Measurements from ENCODE around the gene PRKCA.
A peak's percentile ranks its signal among the peaks of the same experiment; 100 is the strongest.
"Not testable (repeated sequence)": the region's sequence is repeated elsewhere in the genome, so short reads cannot be mapped to it uniquely, and the experiment has no call there.

Gene PRKCA

DNA sequence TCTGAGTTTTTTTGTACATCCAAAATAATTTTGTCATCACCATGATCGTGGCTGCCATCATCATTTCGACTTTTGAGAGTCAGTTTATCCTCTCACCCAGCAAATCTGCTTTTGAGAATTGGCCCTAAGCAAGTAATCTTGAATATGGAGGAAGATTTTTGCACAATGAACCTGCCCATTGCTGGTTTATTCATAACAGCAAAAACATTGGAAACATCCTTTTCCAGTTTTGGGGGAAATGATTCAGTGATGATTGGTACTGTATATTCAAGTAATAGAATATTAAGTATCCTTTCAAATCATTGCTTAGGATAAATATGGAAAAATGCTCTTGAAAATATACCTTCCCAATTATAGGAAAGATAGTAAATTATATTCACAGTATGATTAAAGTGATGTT, 53.1 kb downstream of the PRKCA start:
- no peak for DNase-seq

DNA sequence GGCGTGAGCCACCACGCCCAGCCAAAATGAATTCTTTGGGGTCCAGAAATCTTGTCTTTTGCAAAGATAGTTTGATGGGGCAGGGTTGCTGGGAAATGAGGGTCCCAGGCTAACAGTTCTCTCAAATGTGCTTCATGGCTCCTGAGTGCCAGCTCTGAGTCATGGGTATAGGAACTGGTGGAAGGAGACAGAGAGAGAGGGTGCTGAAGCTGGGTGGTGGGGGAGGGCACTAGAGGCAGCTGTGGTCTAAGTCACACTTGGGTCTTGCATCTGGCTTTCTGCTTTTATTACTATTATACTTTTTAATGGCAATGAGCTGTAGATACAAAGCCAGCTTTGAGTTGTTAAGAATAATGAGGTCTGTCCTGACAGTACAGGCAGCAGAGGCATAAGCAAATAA, 54.6 kb downstream of the PRKCA start:
- no peak for DNase-seq

DNA sequence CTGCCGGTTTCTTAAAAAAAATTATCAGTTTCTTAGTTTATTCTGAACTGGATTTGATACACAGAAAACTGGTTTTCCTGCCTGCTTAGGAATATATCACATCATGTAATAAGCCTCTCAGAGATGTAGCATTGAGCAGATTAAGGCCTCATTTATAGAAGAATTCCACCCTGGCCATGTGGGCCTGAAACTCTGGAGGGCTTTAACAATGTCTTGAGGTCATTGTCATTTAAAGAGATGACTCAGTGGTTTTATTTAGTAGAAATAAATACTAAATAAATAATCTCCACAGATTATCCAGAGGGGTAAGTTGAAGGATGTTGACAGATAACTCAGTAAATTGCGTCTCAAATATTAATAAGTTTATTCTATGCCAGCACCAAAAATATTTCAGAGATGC, 56.9 kb downstream of the PRKCA start:
- no peak for DNase-seq

DNA sequence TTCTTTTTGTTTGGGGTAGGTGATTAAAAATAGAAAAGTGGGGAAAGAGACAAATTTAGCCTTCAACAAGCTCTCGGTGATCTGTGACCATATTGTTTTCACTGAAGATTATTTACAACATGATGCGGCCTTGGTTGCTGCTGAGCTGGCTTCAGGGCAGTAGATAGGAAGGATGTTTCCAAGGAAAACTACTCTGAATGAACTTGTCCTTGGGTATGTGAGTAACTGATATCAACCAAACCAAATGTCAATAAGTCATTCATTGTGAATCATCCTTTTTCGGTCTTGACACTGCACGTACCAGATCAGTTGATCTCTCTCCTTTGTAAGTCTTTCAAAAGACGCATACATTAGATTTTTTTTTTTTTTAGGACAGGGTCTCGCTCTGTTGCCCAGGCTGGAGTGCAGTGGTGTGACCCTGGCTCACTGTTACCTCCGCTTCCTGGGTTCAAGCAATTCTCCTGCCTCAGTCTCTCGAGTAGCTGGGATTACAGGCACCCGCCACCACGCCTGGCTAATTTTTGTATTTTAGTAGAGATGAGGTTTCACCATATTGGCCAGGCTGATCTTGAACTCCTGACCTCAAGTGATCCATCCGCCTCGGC, 58.6 kb downstream of the PRKCA start:
- DNase-seq: not testable (repeated sequence)

DNA sequence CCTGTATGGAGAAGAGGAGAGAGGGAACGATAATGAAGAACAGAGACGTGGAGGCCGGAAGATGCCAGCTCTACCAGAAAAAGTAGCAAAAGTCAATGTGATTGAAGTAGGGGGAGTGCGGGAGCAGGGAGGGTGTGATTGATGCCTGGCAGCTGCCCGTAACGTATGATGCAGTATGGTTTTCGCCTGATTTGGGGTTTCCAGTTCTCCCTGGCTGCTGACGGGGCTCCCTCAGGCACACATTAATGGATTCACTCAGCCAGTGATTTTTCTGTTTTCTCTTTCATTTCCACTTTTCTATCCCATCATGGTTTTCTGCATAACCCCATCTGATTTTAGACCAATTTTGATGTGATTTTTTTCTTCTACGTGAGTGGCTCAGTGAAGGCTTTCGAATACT, 62.1 kb downstream of the PRKCA start:
- no peak for DNase-seq

DNA sequence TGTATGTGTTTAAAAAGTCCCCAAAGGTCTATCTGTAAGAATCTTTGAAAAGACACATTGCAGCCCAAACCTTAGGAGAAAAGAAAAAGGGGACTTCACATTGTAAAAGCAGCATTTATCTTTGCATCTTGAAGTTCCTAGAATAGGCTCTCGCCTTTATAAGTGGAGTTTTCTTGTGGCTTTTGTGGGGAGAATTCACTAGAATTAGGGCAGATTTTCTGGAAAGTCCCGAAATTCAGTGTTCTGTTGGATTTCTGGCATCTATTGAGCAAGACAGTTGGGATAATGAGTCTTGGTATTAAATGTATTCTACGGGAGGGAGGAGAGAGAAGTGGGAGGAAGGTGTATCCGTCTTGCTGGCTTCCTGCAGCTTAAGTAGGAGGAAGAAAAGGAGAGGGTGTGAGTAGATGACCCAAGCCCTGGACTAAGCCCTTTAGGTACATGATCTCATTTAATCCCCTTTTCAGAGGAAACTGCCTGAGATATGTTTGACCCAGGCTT, 62.6 kb downstream of the PRKCA start:
- no peak for DNase-seq

DNA sequence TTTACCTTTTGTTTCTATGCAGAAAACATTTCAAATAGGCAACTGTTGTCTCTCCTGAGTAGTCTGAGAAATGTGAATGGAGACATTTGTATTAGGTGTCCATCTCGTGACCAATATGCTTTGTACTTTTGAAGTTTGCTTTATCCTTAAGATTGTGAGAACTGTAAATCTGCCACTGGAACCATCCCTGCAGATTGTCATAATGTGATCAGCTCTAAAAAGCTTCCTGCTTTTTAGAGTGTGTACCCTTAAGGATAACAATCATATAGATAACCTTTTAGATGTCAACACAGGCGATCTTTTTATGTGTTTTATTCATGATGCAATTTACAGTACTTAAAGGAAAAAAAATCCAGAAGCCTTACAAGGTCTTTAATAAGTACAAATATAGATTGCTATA, 63.5 kb downstream of the PRKCA start:
- DNase-seq: no peak

DNA sequence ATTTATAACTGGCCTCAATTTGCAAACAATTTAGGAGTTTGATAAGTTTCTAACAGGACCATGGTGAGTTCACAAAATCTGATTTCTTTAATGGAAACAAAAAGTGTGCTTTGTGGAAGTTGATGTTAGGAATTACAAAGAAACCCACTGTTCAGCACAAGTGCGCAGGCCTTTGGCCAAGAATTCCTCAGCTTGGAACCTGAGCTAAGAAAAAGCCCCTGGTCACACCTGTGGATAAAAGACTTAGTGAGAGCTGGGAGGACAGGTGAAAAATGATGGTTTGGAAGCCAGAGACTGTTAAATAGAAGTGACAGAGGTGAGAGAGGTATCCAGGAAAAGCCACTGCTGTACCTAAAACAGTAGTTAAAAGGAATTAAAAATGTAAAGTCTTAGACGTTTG, 64.7 kb downstream of the PRKCA start:
- no peak for DNase-seq

DNA sequence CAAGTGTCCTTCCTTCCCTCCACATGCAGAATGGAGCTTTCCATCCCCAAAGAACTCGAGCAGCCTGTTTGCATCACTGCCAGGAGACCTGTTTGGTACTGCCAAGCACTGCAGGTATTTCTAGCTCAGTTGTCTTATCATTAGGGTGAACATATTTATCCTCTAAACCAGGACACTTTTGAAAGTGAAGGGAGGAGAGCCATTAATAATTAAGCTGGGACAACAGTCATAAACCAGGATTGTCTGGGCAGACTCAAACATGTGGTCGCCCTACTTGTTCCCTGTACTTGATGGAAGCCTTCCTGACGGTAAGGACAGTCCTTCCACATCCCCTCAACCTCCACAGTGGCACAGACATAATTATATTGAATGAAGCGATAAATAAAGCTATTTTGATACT, 67.4 kb downstream of the PRKCA start:
- DNase-seq: no peak

DNA sequence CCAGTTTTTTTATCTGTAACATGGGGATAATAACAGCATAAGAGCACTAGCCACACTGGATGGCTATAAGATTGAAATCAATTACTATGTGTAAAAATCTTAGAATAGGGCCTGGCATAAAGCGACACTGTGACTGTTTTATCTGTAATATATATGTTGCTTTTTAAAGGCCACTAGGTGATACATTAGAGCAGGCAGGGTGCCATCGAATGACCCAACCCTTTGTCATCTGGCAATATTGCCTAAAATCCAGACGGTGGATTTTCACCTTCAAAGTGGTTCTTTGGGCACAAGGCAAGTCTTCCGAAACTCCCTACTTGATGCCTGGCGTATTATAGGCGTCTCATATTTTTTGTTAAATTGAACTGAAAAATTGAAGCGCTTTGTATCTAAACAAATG, 69.1 kb downstream of the PRKCA start:
- no peak for DNase-seq

DNA sequence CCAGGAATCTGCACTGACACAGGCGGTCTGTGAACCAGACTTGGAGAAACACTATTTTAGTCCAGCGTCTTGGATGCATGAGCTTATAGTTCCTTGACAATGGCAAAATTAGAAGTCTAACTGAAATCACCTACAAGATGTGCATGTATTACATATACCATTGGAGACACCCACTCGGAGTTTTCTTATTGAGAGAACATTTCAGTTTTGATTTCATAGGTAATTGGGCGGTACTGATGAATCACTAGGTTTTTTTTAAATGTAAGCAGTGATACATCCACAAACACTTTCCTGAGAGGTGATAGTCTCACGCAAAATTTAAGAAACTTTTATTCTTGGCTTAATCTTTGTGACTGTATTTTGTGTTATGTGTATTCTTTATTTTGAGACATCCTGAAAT, 69.8 kb downstream of the PRKCA start:
- DNase-seq: no peak

DNA sequence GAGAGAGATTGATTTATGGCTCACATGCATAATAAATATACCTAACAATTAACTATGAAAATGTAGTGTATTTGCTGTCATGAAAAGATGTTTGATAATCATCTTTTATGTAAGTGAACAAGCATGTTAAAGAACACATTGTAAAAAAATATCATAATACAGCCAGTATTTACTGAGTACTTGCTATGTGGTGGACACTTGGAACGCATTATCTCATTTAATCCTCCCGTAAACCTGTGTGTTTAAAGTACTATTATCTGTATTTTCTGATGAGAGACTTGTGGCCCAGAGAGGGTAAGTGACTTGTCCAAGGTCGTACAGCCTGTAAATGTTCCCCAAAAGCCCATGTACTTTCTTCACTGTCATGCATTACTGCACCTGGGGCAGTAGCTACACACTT, 70.7 kb downstream of the PRKCA start:
- no peak for DNase-seq

DNA sequence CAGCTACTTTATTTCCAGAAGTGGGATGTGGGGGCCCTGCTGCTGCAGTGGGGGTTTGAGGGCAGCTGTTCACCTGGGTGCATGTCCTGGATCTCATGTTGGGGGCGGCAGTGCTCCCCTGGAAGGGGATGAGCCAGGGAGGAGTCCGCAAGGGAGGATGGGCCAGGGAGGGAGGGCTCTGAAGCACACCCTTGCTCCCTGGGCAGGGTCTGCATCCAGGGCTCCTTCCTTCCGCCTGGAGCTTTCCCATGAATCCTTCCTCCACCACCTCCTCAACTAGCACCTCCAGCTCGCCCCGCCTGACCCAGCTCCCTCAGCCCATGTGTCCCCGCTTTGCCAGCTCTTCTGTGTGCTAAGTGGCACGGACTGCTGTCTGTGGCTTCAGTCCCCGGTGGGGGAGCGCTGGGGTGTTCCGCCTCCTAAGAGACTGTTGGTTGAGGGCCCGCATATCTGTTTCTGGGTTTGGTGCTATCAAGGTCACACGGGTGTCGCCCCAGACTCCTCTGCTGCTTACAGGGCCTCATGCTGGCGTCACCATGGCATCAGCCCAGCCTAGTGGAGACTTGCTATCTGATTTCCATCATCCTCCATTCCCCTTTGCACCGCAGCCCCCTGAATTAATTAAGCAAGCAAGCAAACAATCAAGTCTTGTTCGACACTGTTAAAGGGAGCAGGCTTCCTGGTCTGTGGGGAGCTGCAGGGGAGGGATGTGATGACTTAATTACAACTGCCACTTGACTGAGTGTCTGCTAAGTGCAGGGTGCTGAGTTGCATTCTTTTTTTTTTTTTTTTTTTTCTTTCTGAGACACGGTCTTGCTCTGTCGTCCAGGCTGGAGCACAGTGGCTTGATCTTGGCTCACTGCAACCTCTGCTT, 71.8 kb downstream of the PRKCA start:
- DNase-seq: peak; percentile 72

DNA sequence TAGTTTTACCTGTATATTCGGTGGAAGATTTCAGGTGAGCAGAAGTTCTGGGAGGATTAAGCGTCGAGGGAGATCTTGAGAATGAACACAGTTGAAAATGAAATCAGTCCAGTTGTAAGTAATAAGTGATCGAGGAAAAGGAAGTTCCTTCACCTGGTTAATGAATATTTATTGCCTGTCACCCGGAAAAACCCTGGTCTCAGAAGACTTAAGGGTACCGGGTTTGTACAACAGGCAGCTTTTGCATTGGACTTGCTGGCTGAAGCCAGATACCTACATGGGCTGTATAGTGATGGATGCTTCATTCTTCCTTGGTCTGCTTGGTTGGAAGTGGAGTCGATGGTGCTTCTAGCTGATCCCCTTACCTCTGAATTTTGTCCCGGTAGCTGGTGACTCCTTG, 72.7 kb downstream of the PRKCA start:
- no peak for DNase-seq

DNA sequence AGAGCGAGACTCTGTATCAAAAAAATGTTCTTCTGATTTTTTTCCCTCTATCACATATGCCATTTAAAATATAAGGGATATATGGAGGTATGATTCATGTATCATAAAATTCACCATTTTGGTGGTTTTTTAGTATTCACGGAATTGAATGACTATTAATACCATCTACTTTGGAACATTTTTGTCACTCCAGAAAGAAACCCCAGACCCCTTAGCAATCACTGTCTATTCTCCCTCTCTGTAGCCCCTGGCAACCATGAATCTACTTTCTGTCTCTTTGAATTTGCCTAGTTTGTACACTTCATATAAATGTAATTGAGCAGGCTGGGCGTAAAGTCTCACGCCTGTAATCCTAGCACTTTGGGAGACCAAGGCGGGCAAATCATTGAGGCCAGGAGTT, 75.9 kb downstream of the PRKCA start:
- no peak for DNase-seq

DNA sequence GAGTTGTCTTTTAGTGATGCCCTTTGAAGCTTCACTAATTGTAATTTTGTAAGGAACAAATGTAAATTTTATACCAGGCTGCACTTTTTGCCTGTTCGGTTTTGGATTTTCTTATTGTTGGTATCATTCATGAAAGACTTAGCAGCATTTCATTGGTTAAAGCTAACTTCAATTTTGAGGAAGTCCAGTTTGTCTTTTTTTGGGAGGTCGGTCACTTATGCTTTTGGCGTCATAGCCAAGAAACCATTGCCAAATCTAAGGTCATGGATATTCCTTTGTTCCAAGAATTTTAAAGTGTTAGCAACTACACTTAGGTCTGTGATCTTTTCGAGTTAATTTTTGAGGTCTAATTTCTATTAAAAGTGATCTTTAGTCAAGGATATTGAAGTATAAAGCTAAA, 77.1 kb downstream of the PRKCA start:
- DNase-seq: no peak

DNA sequence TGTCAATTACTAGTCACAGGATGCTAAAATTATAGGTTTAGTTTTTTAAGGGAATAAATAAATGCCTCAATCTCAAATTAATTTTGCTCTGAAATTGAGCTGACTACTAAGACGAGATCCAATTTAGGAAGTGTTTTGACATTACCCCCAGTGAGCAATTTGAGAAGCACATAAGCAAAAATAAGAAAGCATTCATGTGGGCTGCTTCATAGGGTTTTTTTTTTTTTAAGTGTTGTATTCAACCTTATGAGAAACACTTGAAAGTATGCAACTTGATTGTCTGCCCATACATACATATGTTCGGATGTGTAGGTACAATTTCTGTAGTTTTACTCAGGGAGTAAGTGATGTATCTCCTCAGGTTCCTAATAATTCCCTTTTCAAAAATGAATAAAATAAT, 77.6 kb downstream of the PRKCA start:
- DNase-seq: no peak

DNA sequence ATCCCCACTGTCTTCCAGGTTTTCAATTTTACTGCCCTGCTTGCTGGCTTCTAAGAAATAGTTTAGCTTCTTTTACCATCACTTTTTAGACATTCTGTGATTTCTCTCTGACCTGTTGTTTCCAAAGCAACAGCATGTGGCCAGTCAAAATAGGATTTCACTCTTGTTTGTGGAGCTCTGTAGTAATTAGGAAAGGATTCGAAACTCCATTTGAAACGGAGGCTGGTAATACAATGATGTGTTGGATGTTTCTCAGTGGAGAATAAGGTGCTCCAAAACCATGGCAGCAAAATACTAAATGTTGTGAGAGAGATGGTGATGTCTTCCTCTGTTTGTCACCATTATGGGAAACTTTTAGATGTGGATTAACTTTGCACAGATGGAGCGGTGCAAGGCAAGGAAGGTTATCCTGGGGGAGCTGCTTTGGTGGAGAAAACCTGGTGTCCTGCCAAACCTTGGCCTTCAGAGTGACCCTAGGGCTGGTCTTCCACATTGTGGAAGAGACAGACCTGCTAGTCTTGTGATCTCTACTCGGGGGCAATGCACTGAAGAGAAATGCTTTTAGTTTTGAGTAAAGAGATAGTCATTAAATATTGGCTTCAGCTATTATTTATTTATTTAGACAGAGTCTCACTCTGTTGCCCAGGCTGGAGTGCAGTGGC, 79.4 kb downstream of the PRKCA start:
- DNase-seq: no peak

DNA sequence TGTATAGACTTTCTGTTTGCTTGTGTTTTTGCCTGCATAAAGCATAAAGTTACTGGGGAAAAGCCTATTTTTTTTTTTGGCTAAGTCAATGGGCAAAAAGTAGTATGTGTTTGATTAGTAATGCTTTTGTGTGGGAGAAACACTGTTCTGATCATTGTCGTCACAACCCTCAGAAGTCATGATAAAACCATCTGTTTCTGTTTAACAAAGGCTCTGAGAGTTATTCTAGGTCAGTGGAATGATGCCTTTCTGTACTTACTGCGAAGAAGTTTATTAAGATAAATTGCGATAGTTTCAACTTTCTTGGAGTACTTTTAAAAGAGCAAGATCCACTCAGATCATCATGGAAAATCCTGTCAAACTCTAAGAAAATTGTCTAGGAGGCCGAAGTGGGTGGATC, 80.9 kb downstream of the PRKCA start:
- no peak for DNase-seq

DNA sequence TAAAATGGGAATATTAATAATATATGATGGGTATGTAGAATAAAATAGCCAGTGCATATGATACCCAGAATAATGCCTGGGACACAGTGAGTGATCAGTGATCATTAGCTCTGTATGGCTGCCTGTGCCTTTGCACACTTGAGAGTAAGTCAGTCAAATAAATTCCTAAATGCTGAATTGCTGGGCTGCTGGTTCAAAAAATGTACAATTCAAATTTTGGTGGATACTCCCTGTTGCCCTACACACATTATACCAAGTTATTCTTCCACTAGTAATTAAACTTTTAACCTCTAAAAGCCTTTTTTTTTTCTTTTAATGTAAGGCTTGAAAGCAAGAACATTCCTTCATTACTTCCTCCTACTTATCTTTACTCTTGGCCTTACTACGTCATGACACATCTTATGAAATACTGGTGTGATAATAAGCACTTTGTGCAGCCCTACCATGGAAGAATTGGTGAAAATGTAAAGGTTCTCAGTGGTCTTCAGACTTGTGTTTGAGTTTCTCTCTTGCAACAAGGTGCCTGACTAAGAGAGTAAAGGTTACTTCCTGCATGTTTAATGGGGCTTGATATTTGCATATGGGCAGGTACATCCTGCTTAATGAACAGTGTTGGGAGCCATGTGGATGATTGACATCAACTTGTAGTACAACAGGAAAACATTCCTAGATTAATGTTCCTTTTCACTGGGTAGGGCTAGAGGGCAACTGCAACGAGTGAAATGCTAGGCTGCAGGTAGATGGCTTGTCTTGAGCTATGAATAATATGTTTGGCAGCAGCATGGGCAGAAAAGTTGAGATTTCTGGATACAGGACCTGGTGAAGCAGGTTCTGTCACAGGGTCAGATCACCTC, 84.3 kb downstream of the PRKCA start:
- no peak for DNase-seq

DNA sequence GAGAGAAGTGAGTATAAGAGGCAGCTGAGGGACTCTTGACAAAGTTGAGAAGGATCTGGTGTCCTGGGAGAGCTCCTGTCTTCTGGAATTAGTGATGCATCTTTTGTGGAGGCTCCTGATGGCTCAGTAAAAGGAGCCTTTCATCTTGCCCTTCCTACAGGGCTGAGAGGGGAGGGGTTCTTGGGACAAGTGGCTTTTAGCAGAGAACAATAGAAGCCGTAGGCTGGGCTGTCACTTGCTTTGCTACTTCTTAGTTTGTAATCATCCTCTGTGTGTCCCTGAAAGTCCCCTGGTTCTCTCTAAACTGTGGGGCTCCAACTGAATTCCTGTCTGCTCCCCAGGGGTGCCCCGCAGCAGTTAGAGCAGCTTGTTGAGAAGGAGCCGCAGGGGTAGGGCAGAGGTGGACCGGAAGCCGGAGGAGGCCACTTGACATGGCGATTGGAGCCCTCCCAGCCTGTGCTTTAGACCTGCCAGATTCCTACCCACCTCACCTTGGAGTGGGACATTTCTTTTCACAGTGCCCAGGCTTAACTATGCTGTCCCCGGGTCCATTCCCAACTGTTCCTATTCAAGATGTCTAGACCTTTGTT, 85.1 kb downstream of the PRKCA start:
- DNase-seq: no peak

DNA sequence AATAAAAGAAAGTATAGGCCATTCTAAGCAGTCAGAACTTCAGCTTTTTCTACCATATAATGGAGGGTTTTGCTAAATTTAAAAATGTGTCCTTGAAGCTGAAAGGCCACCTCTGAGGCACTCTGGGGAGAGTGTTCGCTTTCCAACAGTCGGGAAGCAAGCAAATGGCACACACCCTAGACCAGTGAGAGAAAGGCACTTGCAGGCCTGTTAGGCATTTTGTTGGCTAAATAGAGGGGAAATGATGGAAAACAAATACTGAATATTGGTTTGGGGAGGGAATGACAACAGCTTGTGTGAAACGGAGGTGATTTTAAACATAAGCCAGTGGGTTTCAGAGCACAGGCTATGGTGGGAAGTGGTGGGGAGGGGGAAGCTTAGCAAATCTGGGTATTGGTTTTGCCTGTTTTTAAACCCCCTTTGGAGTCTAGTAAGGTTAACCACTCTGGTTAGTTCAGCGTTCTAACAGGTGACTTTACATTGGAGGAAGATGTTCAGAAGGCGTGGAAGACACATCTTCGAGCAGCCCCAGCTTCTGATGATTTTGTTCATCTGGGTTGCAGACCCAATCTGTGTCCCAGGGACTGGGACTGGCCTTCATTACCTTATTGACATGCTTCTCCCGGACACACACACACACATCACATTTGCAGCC, 90.5 kb downstream of the PRKCA start:
- no peak for DNase-seq

Measured in central memory CD4-positive, alpha-beta T cell (primary cell).